ENCODE data around the gene ANKRD49.

- TF ChIP-seq CTCF (IDR thresholded peaks at IDR 0.05) (no peak), POLR2AphosphoS5 (IDR thresholded peaks at IDR 0.05) (no peak), POLR2A (IDR thresholded peaks at IDR 0.05) (no peak), EP300 (IDR thresholded peaks at IDR 0.05) (no peak)
Observed at GRCh38 chr11:94477624-94478023, 16.2 kb upstream of the ANKRD49 start.
